GM18498 (cell line): ENCODE data around the gene C2CD3.

Experiments used
- ATAC-seq: cut with Tn5 transposase; IDR thresholded peaks from one replicate; pipeline ENCODE4 v1.9.1; 2021; ENCODE audit warnings: mild to moderate bottlenecking, moderate library complexity; ENCODE audit not compliant: unreplicated experiment

C2CD3 gene

GRCh38 chr11:73965764-73966121 lies 205.1 kb downstream of the C2CD3 start:
- ATAC-seq, result no peak

- ATAC-seq, result no peak
Observed at GRCh38 chr11:73965076-73965763, 205.6 kb downstream of the C2CD3 start.

DNA sequence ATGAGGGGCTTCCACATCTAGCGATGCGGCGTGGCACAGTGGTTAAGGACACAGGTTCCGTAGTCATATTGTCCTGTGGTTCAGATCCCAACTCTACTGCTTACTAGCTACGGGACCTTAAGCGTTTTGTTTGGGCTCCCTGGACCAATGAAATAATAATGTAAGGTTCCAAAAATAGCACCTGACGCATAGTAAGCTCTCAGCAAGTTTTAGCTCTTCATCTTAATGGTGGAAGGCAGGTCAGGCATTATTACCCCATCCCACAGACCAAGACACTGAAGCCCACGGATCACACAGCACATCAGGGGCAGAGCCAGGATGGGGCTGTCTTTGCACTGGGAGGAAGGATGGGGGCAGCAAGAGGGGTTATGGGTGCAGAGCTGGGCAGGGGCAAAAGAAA lies 206.9 kb downstream of the C2CD3 start:
- ATAC-seq, result no peak
